ENCODE data around the gene HSD17B13.

HSD17B13 gene

DNA sequence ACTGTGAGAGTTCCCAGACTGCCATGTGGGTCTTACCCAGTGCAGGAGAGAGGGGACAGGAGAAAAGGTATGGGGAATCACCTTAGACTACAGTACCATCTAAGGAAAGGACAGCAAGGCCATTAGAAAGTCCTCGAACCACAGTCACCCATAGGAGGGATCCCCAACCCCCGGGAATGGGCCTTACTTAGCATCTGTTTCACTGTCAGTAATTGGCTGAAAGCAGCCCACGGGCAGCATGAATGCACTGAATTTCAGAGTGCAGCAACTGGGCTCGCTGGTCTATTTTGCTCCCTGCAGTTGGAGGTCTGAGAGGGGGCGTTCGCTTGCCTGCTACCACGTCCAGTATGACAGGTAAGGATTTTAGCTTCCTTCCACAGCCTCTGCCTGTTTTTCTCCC, 51.9 kb downstream of the HSD17B13 start:
- DNase-seq, result no peak
- ATAC-seq (replicated peaks), result no peak
- Mint-ChIP-seq H3K27ac (no peak overlapping the region), H3K4me1 (ENCODE audit: low read depth in 2 of 2) (no peaks in the 10 kb centered on the region), H3K36me3 (ENCODE audit: insufficient read depth) (no peaks in the 10 kb centered on the region), H3K27me3 (peaks cover 40 to 41% of the 10 kb centered on the region in 2 donors), H3K4me3 (no peak overlapping the region), H3K9me3 (no peaks in the 10 kb centered on the region)

DNA sequence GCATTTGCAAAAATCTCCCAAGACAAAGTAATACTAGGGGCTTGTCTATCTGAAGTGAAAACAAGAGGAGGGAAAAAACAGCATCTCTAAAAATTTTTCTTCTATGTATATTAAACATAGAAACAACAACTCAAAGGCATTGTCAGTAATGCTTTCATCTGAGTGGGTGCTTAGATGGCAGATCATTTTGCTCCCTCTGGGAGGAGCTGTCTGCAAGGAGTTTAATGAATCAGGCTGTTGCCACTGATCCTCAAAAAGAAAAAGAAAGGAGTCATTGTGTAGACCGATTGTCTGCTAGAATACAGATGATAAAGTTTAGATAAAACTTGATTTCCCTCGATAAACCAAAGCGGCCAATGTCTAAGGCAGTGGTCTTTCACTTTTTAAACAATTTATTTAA, 52.5 kb downstream of the HSD17B13 start:
- H3K4me1 Mint-ChIP-seq (ENCODE audit: low read depth in 2 of 2), result no peaks in the 10 kb centered on the region
- ATAC-seq (replicated peaks) (no peak), DNase-seq (no peak)
- H3K27ac Mint-ChIP-seq, result no peak overlapping the region
- H3K4me3 Mint-ChIP-seq, result no peak overlapping the region
- H3K27me3 Mint-ChIP-seq, result peaks cover 40 to 41% of the 10 kb centered on the region in 2 donors
- no peaks in the 10 kb centered on the region for H3K9me3 Mint-ChIP-seq
- H3K36me3 Mint-ChIP-seq (ENCODE audit: insufficient read depth), result no peaks in the 10 kb centered on the region

- no peak overlapping the region for H3K27ac Mint-ChIP-seq
- DNase-seq (no peak), ATAC-seq (replicated peaks) (no peak)
- H3K4me3 Mint-ChIP-seq, result no peak overlapping the region
- H3K27me3 Mint-ChIP-seq, result peaks cover 26 to 46% of the 10 kb centered on the region in 2 donors
- H3K9me3 Mint-ChIP-seq, result no peaks in the 10 kb centered on the region
- H3K36me3 Mint-ChIP-seq (ENCODE audit: insufficient read depth), result no peaks in the 10 kb centered on the region
- H3K4me1 Mint-ChIP-seq (ENCODE audit: low read depth in 2 of 2), result peaks cover 0 to 5% of the 10 kb centered on the region in 2 donors
Measured at GRCh38 chr4:87268411-87268810, 54.3 kb downstream of the HSD17B13 start.

DNA sequence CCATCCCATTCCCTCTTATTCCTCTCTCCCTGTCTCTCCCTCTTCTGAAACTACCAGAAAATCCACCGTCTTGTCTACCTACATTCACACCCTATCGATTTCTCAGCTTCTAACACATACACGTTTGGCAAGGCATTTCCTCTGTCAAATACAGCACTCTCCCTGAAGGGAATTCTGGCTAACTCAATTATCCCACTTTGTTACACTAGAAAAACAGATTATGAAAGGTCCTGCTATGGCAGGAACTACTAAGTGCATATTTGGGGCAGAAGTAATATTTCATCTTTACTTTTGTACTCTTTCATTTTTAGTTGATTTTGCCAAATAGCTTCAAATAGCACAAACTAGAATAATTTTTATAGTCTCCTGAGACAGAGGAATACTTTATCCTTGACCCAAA, 55.7 kb downstream of the HSD17B13 start:
- Mint-ChIP-seq H3K27me3 (peaks cover 12 to 40% of the 10 kb centered on the region in 2 donors), H3K4me1 (ENCODE audit: low read depth in 2 of 2) (peaks cover 0 to 5% of the 10 kb centered on the region in 2 donors), H3K4me3 (no peak overlapping the region), H3K9me3 (no peaks in the 10 kb centered on the region), H3K36me3 (ENCODE audit: insufficient read depth) (no peaks in the 10 kb centered on the region), H3K27ac (no peak overlapping the region)
- no peak for DNase-seq
- no peak for ATAC-seq (replicated peaks)

DNA sequence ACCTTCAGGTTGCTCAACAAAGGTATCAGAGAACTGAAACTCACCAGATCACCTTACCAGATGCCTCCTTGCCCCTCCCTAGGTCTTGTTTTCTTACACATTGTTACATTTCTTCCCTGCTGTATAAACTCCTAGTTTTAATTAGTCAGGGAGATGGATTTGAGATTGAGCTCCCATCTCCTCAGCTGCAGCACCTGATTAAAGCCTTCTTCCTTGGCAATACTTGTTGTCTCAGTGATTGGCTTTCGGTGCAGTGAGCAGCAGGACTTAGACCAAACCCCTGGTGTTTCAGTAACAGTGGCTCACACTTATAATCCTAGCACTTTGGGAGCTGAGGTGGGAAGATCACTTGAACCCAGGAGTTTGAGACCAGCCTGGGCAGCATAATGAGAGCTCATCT, 59.8 kb downstream of the HSD17B13 start:
- no peaks in the 10 kb centered on the region for H3K9me3 Mint-ChIP-seq
- peaks cover 0 to 28% of the 10 kb centered on the region in 2 donors for H3K27me3 Mint-ChIP-seq
- ATAC-seq (replicated peaks), result no peak
- no peak overlapping the region for H3K4me3 Mint-ChIP-seq
- H3K4me1 Mint-ChIP-seq (ENCODE audit: low read depth in 2 of 2), result peaks cover 0 to 5% of the 10 kb centered on the region in 2 donors
- H3K36me3 Mint-ChIP-seq (ENCODE audit: insufficient read depth), result no peaks in the 10 kb centered on the region
- no peak for DNase-seq
- H3K27ac Mint-ChIP-seq, result no peak overlapping the region

DNA sequence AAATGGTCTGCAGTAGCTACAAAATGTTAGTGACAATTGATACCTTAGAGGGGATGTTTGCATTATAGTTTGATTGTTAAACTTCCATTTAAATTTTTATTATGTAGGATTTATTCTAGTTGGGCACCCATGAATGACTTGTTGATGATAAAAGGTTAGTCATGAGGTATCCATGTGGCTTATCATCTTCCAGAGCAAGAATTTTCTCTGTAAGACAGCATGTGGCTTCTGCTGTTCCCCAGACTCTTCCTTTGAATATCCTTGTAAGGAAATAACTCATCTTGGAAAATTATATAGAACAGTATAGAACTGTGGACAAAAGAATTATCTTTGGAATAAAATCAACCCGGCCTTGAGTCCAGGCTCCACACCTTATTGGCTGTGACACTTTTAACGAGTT, 62.2 kb downstream of the HSD17B13 start:
- ATAC-seq (replicated peaks) (no peak), DNase-seq (no peak)
- Mint-ChIP-seq H3K27me3 (peaks cover 0 to 24% of the 10 kb centered on the region in 2 donors), H3K9me3 (peaks cover 0 to 2% of the 10 kb centered on the region in 2 donors), H3K4me1 (ENCODE audit: low read depth in 2 of 2) (peaks cover 0 to 5% of the 10 kb centered on the region in 2 donors), H3K36me3 (ENCODE audit: insufficient read depth) (no peaks in the 10 kb centered on the region), H3K27ac (no peak overlapping the region), H3K4me3 (no peak overlapping the region)

GRCh38 chr4:87258677-87259076, 64.0 kb downstream of the HSD17B13 start:
- no peaks in the 10 kb centered on the region for H3K4me1 Mint-ChIP-seq (ENCODE audit: low read depth in 2 of 2)
- ATAC-seq (replicated peaks), result no peak
- peaks cover 0 to 18% of the 10 kb centered on the region in 2 donors for H3K27me3 Mint-ChIP-seq
- no peak overlapping the region for H3K4me3 Mint-ChIP-seq
- peaks cover 0 to 2% of the 10 kb centered on the region in 2 donors for H3K9me3 Mint-ChIP-seq
- no peak for DNase-seq
- no peaks in the 10 kb centered on the region for H3K36me3 Mint-ChIP-seq (ENCODE audit: insufficient read depth)
- H3K27ac Mint-ChIP-seq, result no peak overlapping the region

DNA sequence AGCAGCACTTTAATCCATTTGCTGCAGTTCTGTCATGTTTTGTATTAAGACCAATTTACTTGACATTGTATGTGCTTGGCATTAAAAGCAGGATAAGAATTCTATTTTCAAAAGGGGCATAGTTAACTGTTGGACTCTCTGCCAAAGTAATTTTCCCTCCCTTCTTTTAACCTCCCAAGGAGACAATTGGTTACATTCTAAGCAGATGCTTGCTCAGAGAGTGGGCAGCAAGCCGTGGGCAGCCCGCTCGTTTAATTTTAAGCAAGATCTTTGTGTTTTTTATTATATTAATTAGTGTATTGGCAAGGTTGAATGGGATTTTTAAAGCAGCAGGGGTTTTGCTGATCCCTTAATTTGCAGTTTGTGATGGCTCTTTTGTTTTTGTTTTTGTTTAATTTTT, 65.2 kb downstream of the HSD17B13 start:
- DNase-seq, result no peak
- Mint-ChIP-seq H3K27me3 (peaks cover 0 to 13% of the 10 kb centered on the region in 2 donors), H3K36me3 (ENCODE audit: insufficient read depth) (no peaks in the 10 kb centered on the region), H3K9me3 (peaks cover 0 to 2% of the 10 kb centered on the region in 2 donors), H3K4me3 (no peak overlapping the region), H3K27ac (no peak overlapping the region), H3K4me1 (ENCODE audit: low read depth in 2 of 2) (no peaks in the 10 kb centered on the region)
- no peak for ATAC-seq (replicated peaks)

DNA sequence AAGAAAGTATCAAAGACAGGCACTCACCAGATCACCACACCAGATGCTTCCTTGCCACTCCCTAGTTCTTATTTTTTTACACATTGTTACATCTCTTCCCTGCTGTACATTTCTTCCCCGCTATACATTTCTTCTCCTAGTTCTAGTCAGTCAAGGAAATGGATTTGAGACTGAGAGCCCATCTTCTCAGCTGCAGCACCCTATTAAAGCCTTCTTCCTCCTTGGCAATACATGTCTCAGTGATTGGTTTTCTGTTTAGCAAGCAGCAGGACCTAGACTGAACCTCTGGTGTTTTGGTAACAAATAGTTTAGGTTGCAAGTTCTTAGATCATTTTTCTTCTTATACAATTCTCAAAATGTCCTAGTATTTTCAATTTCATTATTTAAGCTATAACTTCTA, 66.9 kb downstream of the HSD17B13 start:
- Mint-ChIP-seq H3K4me3 (no peak overlapping the region), H3K4me1 (ENCODE audit: low read depth in 2 of 2) (no peaks in the 10 kb centered on the region), H3K27me3 (peaks cover 0 to 13% of the 10 kb centered on the region in 2 donors), H3K36me3 (ENCODE audit: insufficient read depth) (no peaks in the 10 kb centered on the region), H3K27ac (no peak overlapping the region), H3K9me3 (peaks cover 0 to 2% of the 10 kb centered on the region in 2 donors)
- DNase-seq (no peak), ATAC-seq (replicated peaks) (no peak)
